Neutrophil (primary cell): ENCODE results near the gene EFCAB6.

Experiments
- H3K27ac ChIP-seq: fragments of 200-600 bp; sonication (generic); 2 replicates; pipeline ENCODE4 v1.5.1; 2016; ENCODE audit warnings: mild to moderate bottlenecking, moderate library complexity
- H3K27me3 ChIP-seq: fragments of 200-600 bp; sonication (generic); 2 replicates; pipeline ENCODE4 v1.6.0; 2016; ENCODE audit warnings: mild to moderate bottlenecking
- H3K36me3 ChIP-seq: fragments of 200-600 bp; sonication (generic); 2 replicates; pipeline ENCODE4 v1.5.1; 2017
- H3K4me1 ChIP-seq, 2 experiments: fragments of 200-600 bp in 1 of 2; sonication (generic) in 1 of 2; 1 replicate in 1 of 2; 2 replicates in 1 of 2; pipeline versions ENCODE4 v1.5.1 to v1.6.1; 2013 to 2016; ENCODE audit warnings: low read depth in 1 of 2, low read length in 1 of 2, mild to moderate bottlenecking in 1 of 2, moderate library complexity in 1 of 2; ENCODE audit not compliant: control insufficient read depth in 1 of 2, insufficient read depth in 1 of 2
- H3K4me3 ChIP-seq, 2 experiments: fragments of 200-600 bp in 1 of 2; sonication (generic) in 1 of 2; 1 replicate in 1 of 2; 2 replicates in 1 of 2; pipeline ENCODE4 v1.5.1; 2013 to 2016; ENCODE audit warnings: low read depth in 1 of 2, low read length in 1 of 2, mild to moderate bottlenecking in 1 of 2, moderate library complexity in 1 of 2
- H3K9me3 ChIP-seq: fragments of 200-600 bp; sonication (generic); 2 replicates; pipeline ENCODE4 v1.5.1; 2016
- CTCF ChIP-seq: fragments of 200-600 bp; sonication (generic); IDR thresholded peaks from 2 replicates; pipeline ENCODE4 v1.5.1; 2016; ENCODE audit warnings: antibody characterized with exemption

Gene EFCAB6

DNA sequence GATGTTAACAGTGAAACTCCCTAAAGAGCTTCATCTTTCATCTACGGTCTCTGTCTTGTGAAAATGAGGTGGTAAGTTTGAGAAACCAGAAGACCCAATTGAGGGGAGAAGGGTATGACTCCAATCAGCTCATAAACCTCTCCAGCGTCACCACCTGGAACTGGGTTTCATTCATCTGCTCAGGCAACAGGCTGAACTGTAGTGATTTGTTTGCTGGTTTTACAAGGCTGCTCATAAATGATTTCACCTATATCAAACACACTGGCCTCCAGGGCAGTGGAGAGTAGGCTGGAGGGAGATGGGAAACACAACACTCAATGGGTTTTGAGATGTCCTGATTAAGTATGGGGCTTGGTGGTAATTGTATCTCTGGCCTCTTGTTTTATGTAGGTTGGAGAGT is 79.0 kb downstream of the EFCAB6 start:
- Histone ChIP-seq H3K27me3 (no peaks in the 10 kb centered on the region), H3K9me3 (no peaks in the 10 kb centered on the region), H3K4me1 (no peaks in the 10 kb centered on the region), H3K27ac (no peak overlapping the region), H3K4me3 (no peak overlapping the region), H3K36me3 (no peaks in the 10 kb centered on the region)
- TF ChIP-seq CTCF = no peak

DNA sequence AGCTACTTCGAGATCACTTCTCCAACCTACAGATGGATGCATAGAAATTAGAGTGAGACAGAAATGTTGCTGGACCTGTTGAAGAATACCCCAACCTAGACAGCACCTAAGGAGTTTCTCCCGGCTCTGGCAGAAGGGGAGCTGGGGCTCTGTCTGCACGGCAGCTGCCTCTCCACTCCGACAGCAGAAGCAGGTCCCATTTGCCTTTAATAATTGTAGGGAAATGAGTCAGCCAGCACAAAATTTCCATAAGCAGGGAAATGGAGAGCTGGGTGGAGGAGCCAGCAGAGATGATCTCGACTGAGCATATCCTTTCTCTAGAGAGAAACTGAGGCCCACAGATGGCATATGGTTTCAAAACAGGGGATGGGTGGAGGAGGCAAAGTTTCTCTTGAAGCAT is 80.1 kb downstream of the EFCAB6 start:
- Histone ChIP-seq H3K9me3 (no peaks in the 10 kb centered on the region), H3K4me1 (no peaks in the 10 kb centered on the region), H3K27ac (no peak overlapping the region), H3K27me3 (no peaks in the 10 kb centered on the region), H3K36me3 (no peaks in the 10 kb centered on the region), H3K4me3 (no peak overlapping the region)
- TF ChIP-seq CTCF = no peak

DNA sequence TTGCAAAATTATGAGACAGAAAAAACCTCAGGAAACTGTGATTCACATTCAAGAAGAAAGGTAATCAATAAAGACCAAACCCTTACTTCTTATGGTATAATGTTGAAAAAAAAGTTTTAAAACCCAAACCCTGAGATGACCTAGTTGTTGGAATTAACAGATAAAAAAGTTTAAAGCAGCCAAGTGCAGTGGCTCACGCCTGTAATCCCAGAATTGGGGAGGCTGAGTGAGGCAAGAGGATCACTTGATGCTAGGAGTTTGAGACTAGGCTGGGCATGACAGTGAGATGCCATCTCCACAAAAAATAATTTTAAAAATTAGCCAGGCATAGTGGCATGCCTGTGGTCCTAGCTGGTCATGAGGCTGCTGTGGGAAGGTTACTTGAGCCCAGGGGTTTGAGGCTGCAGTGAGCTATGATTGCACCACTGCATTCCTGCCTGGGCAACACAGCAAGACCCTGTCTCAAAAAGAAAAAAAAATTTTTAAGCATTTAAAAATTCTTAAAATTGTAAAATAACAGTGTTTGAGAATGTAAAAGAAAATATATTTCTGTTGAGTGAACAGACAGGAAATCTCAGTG is 85.1 kb downstream of the EFCAB6 start:
- Histone ChIP-seq H3K4me1 (no peaks in the 10 kb centered on the region), H3K36me3 (no peaks in the 10 kb centered on the region), H3K9me3 (no peaks in the 10 kb centered on the region), H3K27ac (no peak overlapping the region), H3K4me3 (no peak overlapping the region), H3K27me3 (no peaks in the 10 kb centered on the region)
- TF ChIP-seq CTCF = no peak

DNA sequence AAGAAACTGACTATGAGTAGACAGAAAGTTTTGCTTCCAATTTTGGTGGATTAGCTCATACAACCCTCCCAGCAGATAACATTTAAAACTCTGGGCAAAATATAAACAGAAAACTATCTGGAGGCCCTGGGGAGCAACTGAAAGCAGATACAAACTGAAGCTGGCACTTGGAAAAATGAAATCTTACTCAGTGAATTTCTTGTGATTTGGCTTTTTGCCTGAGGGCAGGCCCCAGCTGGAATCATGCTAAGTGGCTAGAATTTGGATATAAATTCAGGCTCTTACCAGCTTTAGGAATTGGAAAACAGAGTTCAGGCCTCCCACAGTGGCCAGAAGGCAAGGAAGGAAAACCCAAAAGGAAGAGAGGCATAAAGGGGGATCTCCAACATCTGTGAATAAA is 85.8 kb downstream of the EFCAB6 start:
- Histone ChIP-seq H3K27ac (no peak overlapping the region), H3K4me1 (no peaks in the 10 kb centered on the region), H3K4me3 (no peak overlapping the region), H3K36me3 (no peaks in the 10 kb centered on the region), H3K9me3 (no peaks in the 10 kb centered on the region), H3K27me3 (no peaks in the 10 kb centered on the region)
- no peak for TF ChIP-seq CTCF

- Histone ChIP-seq H3K9me3 (no peaks in the 10 kb centered on the region), H3K4me1 (no peaks in the 10 kb centered on the region), H3K36me3 (no peaks in the 10 kb centered on the region), H3K27me3 (no peaks in the 10 kb centered on the region), H3K4me3 (no peak overlapping the region), H3K27ac (no peak overlapping the region)
- no peak for TF ChIP-seq CTCF
Observed at GRCh38 chr22:43723816-43724215, 88.3 kb downstream of the EFCAB6 start.

- H3K4me1 ChIP-seq = no peaks in the 10 kb centered on the region
- no peak for TF ChIP-seq CTCF
- no peaks in the 10 kb centered on the region for H3K27me3 ChIP-seq
- no peak overlapping the region for H3K27ac ChIP-seq
- H3K9me3 ChIP-seq = no peaks in the 10 kb centered on the region
- no peak overlapping the region for H3K4me3 ChIP-seq
- no peaks in the 10 kb centered on the region for H3K36me3 ChIP-seq
Observed at GRCh38 chr22:43722444-43722843, 89.7 kb downstream of the EFCAB6 start.
